H1 (cell line): ENCODE results near the gene FSIP1. TPM values are rescaled to one million over a fixed set of nuclear protein-coding genes. Genes with fewer than 3 reads are reported as not detected.

Experiments used
- CTCF ChIA-PET: fragments of 300-600 bp; sonication (Branson Sonifier 250); formaldehyde crosslinking; loops from one replicate; lab custom pipeline; 2021; ENCODE audit not compliant: partially characterized antibody; lab: Charles Lee
- POLR2A ChIA-PET: fragments of 300-600 bp; sonication (Branson Sonifier 250); formaldehyde crosslinking; loops from one replicate; lab custom pipeline; 2021; ENCODE audit warnings: inconsistent platforms; ENCODE audit not compliant: partially characterized antibody; lab: Charles Lee
- DNase-seq, 2 experiments: peaks; one replicate each; pipeline versions ENCODE4 v3.0.0 to v3.0.0-alpha.2; 2010 to 2022; ENCODE audit warnings: low spot score in 2 of 2, low read depth in 1 of 2, mixed read lengths in 1 of 2
- FAIRE-seq: peaks from 2 replicates; lab custom pipeline; 2011; peaks lifted over from hg19 to GRCh38; lab: Jason Lieb, UNC
- H2AFZ ChIP-seq: 2 replicates; pipeline ENCODE4 v1.8.1; 2012; ENCODE audit warnings: low read length, inconsistent platforms
- H2AK5ac ChIP-seq: 2 replicates; pipeline ENCODE4 v1.6.1; 2013; ENCODE audit warnings: low read depth, low read length
- H2BK120ac ChIP-seq: replicated peaks from 2 replicates; pipeline ENCODE3; 2013; ENCODE audit warnings: low read depth, low read length, inconsistent platforms
- H2BK12ac ChIP-seq: 2 replicates; pipeline ENCODE4 v1.6.1; 2013; ENCODE audit warnings: low read depth, low read length
- H2BK15ac ChIP-seq: 2 replicates; pipeline ENCODE4 v1.6.1; 2013; ENCODE audit warnings: low read length
- H2BK20ac ChIP-seq: 2 replicates; pipeline ENCODE4 v1.6.1; 2013; ENCODE audit warnings: low read length
- H2BK5ac ChIP-seq: 2 replicates; pipeline ENCODE4 v1.6.1; 2013; ENCODE audit warnings: low read depth, low read length
- H3K14ac ChIP-seq: 2 replicates; pipeline ENCODE4 v1.6.1; 2013; ENCODE audit warnings: inconsistent platforms; ENCODE audit not compliant: insufficient read length
- H3K18ac ChIP-seq: 2 replicates; pipeline ENCODE4 v1.6.1; 2013; ENCODE audit warnings: low read length; ENCODE audit errors: extremely low read depth
- H3K23ac ChIP-seq: 2 replicates; pipeline ENCODE4 v1.6.1; 2013; ENCODE audit warnings: inconsistent platforms; ENCODE audit not compliant: insufficient read length
- H3K23me2 ChIP-seq: 2 replicates; pipeline ENCODE4 v1.6.1; 2013; ENCODE audit warnings: low read depth, low read length
- H3K27ac ChIP-seq: 2 replicates; pipeline ENCODE4 v1.6.1; 2011; ENCODE audit warnings: low read depth, low read length, inconsistent platforms
- H3K27me3 ChIP-seq, 4 experiments: replicated peaks in 1 of 4; 1 replicate in 1 of 4; 2 replicates in 3 of 4; pipeline versions ENCODE4 v1.6.1 to v1.8.1; 2011 to 2013; ENCODE audit warnings: low read length in 3 of 4, mild to moderate bottlenecking in 3 of 4, inconsistent platforms in 2 of 4, mixed read lengths in 2 of 4, moderate library complexity in 1 of 4; ENCODE audit not compliant: control insufficient read depth in 3 of 4, insufficient read depth in 3 of 4; ENCODE audit errors: extremely low read depth in 1 of 4
- H3K36me3 ChIP-seq, 4 experiments: 2 replicates each; pipeline versions ENCODE4 v1.6.1 to v1.8.1; 2011 to 2013; ENCODE audit warnings: mild to moderate bottlenecking in 4 of 4, low read length in 3 of 4, moderate library complexity in 2 of 4, control low read depth in 1 of 4, inconsistent platforms in 1 of 4; ENCODE audit not compliant: insufficient read depth in 4 of 4, control insufficient read depth in 2 of 4
- H3K4ac ChIP-seq: replicated peaks from 2 replicates; pipeline ENCODE3; 2013; ENCODE audit warnings: low read length, low read depth, mixed read lengths, inconsistent platforms; ENCODE audit not compliant: insufficient read length
- H3K4me1 ChIP-seq, 4 experiments: replicated peaks in 1 of 4; 1 replicate in 1 of 4; 2 replicates in 3 of 4; pipeline versions ENCODE4 v1.6.1 to v1.8.1; 2011 to 2013; ENCODE audit warnings: low read length in 3 of 4, inconsistent platforms in 2 of 4, mixed read lengths in 1 of 4; ENCODE audit not compliant: insufficient read depth in 4 of 4, control insufficient read depth in 3 of 4
- H3K4me2 ChIP-seq, 2 experiments: 2 replicates each; pipeline versions ENCODE4 v1.6.1 to v1.8.1; 2011 to 2013; ENCODE audit warnings: low read depth in 2 of 2, low read length in 2 of 2, control low read depth in 1 of 2, inconsistent platforms in 1 of 2, mild to moderate bottlenecking in 1 of 2; ENCODE audit not compliant: insufficient read depth in 1 of 2
- H3K4me3 ChIP-seq, 4 experiments: fragments of 200-600, 300-600 bp in 1 of 4; sonication (generic), shearing (Covaris generic), sonication (Bioruptor Twin) in 1 of 4; 2 replicates each; pipeline versions ENCODE4 v1.5.1 to v1.8.1; 2011 to 2016; ENCODE audit warnings: low read length in 4 of 4, low read depth in 3 of 4, control low read depth in 2 of 4, inconsistent platforms in 2 of 4, mild to moderate bottlenecking in 2 of 4, mixed read lengths in 1 of 4, moderate library complexity in 1 of 4; ENCODE audit not compliant: insufficient read depth in 2 of 4; ENCODE audit errors: extremely low read depth in 1 of 4
- H3K56ac ChIP-seq: replicated peaks from 2 replicates; pipeline ENCODE3; 2013; ENCODE audit warnings: low read depth, mild to moderate bottlenecking, mixed read lengths, low read length, inconsistent platforms; ENCODE audit not compliant: insufficient read length
- H3K79me1 ChIP-seq: 2 replicates; pipeline ENCODE4 v1.6.1; 2013; ENCODE audit warnings: low read depth, low read length, control low read depth
- H3K79me2 ChIP-seq, 2 experiments: 2 replicates each; pipeline versions ENCODE4 v1.6.1 to v1.8.1; 2012 to 2013; ENCODE audit warnings: low read length in 2 of 2, mild to moderate bottlenecking in 2 of 2, inconsistent platforms in 1 of 2; ENCODE audit not compliant: insufficient read depth in 2 of 2, control insufficient read depth in 1 of 2
- H3K9ac ChIP-seq, 4 experiments: replicated peaks in 1 of 4; 1 replicate in 1 of 4; 2 replicates in 3 of 4; pipeline versions ENCODE4 v1.6.1 to v1.8.1; 2011 to 2013; ENCODE audit warnings: low read depth in 3 of 4, low read length in 3 of 4, control low read depth in 2 of 4, mild to moderate bottlenecking in 2 of 4, moderate library complexity in 2 of 4, inconsistent platforms in 1 of 4; ENCODE audit errors: extremely low read depth in 1 of 4
- H3K9me3 ChIP-seq, 2 experiments: 2 replicates each; pipeline versions ENCODE4 v1.6.1 to v1.8.1; 2012 to 2013; ENCODE audit warnings: mild to moderate bottlenecking in 2 of 2, moderate library complexity in 2 of 2, control low read depth in 1 of 2, inconsistent platforms in 1 of 2, low read depth in 1 of 2, low read length in 1 of 2, mixed read lengths in 1 of 2; ENCODE audit not compliant: insufficient read depth in 2 of 2
- H4K20me1 ChIP-seq, 2 experiments: replicated peaks in 1 of 2; 2 replicates each; pipeline versions ENCODE3 to v1.8.1; 2011 to 2013; ENCODE audit warnings: inconsistent platforms in 2 of 2, low read length in 2 of 2, mild to moderate bottlenecking in 1 of 2; ENCODE audit not compliant: insufficient read depth in 2 of 2, control insufficient read depth in 1 of 2
- H4K5ac ChIP-seq: 2 replicates; pipeline ENCODE4 v1.6.1; 2013; ENCODE audit warnings: low read length, low read depth, mixed read lengths, inconsistent platforms; ENCODE audit not compliant: insufficient read length
- H4K8ac ChIP-seq: 2 replicates; pipeline ENCODE4 v1.8.0; 2013; ENCODE audit warnings: mild to moderate bottlenecking, moderate library complexity, low read length, inconsistent platforms; ENCODE audit not compliant: insufficient read depth; ENCODE audit errors: extremely low read depth
- H4K91ac ChIP-seq: replicated peaks from 2 replicates; pipeline ENCODE3; 2013; ENCODE audit warnings: low read length, mixed read lengths, inconsistent platforms; ENCODE audit not compliant: insufficient read length
- CHD2 ChIP-seq: IDR thresholded peaks from 2 replicates; pipeline ENCODE4 v1.6.1; 2012; ENCODE audit warnings: low read length, improper control_type of control experiment
- polyA plus RNA-seq, 7 experiments: library from polyadenylated mRNA; depleted of rRNA in 3 of 7; stranded (reverse) in 5 of 7; unstranded in 2 of 7; fragments of >200 nt in 5 of 7; fragments of 200-250 nt in 2 of 7; gene quantifications; 1 replicate in 5 of 7; 2 replicates in 1 of 7; 4 replicates in 1 of 7; pipeline versions ENCODE4 v1.2.1 to v1.2.3, GENCODE V29; 2011 to 2013; ENCODE audit warnings: missing spikeins in 2 of 7, mixed read lengths in 2 of 7
- total RNA-seq: library from RNA; stranded (reverse); fragmentation: NEBNext Ultra II Directional; extraction: Animal tissue kit (Norgen Biotek cat#: 25700); gene quantifications from 2 replicates; pipeline ENCODE4 v1.2.1, GENCODE V29; 2021

FSIP1 gene
- total and polyA plus RNA-seq, 2 of the 8 experiments (the other 6 are each of a cell fraction or from before 2014, with no cell fraction given): 0.18 to 1.3 TPM

- no peak overlapping the region for H3K27ac ChIP-seq
- H2BK12ac ChIP-seq: no peak overlapping the region
- no peak overlapping the region for H3K4me3 ChIP-seq
- DNase-seq: no peak
- H2BK5ac ChIP-seq: no peak overlapping the region
- no peaks in the 10 kb centered on the region for H3K27me3 ChIP-seq
- no peaks in the 10 kb centered on the region for H3K23me2 ChIP-seq
- H3K9ac ChIP-seq: no peak overlapping the region
- no peaks in the 10 kb centered on the region for H3K36me3 ChIP-seq
- H2BK15ac ChIP-seq: no peak overlapping the region
- ChIA-PET POLR2A (interaction anchor here (0.9 to 1.9 kb wide), 6 partner anchors 9 to 116 kb away, joined by 3 to 8 read pairs (median 4); partner anchors contain the start of gene EIF2AK4), CTCF (interaction anchor here (0.6 to 2.3 kb wide), 9 partner anchors 8 to 155 kb away, joined by 3 to 6 read pairs (median 3); no protein-coding TSS in a partner anchor)
- H3K56ac ChIP-seq: no peak overlapping the region
- H2BK20ac ChIP-seq: no peak overlapping the region
- H3K18ac ChIP-seq: no peak overlapping the region
- no peak overlapping the region for H4K5ac ChIP-seq
- no peak overlapping the region for H3K4me2 ChIP-seq
- no peak overlapping the region for H3K4ac ChIP-seq
- peaks cover 0 to 13% (median 6%) of the 10 kb centered on the region in 4 experiments; a peak in 3 of 7 replicates for H3K4me1 ChIP-seq
- no peak overlapping the region for H3K14ac ChIP-seq
- H4K91ac ChIP-seq: no peak overlapping the region
- FAIRE-seq: no peak
- no peak overlapping the region for H3K23ac ChIP-seq
- no peak overlapping the region for H2AK5ac ChIP-seq
- no peak overlapping the region for H2AFZ ChIP-seq
- H3K9me3 ChIP-seq: no peaks in the 10 kb centered on the region
- H3K79me2 ChIP-seq: peaks cover 2 to 99% of the 10 kb centered on the region in 2 experiments; a peak in 3 of 4 replicates
- H3K79me1 ChIP-seq: no peaks in the 10 kb centered on the region; the same call in 1 of the 2 replicates
- H4K20me1 ChIP-seq: peaks cover 2 to 7% of the 10 kb centered on the region in 2 experiments
- no peak overlapping the region for H2BK120ac ChIP-seq
- no peak overlapping the region for H4K8ac ChIP-seq
- TF ChIP-seq CHD2: no peak
These were observed 35.3 kb upstream of the FSIP1 start for GRCh38 chr15:39817892-39818291.
